22Rv1 (cell line): ENCODE measurements around the gene SUPT20H.

Source experiments
- ZFX ChIP-seq: fragments of 450-650 bp; IDR thresholded peaks from 2 replicates; pipeline ENCODE4 v1.6.1; 2017; ENCODE audit warnings: antibody characterized with exemption, borderline replicate concordance
- TF ChIP-seq, protein P1 (sequence below): fragments of 450-650 bp; IDR thresholded peaks from 2 replicates; pipeline ENCODE4 v1.5.1; 2017; ENCODE audit warnings: mild to moderate bottlenecking

DNA sequence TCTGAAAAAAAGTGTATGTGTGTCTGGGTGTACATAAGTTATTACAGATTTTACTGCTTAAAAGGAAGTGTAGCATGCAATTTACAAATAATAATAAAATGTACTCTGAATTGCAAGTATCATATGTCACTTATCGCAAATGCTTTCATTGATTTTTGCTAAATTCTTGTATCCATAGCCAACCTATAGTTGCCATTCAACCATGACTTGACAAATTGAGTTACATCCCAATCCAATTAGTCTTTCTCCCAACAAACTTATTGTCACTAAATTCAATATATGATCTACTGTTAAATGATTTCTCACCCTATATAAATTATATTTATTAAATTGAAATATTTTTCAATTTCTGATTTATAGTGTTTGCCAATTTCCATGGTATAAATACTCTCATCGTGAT, 17.3 kb upstream of the SUPT20H start:
- TF ChIP-seq, protein P1, sequence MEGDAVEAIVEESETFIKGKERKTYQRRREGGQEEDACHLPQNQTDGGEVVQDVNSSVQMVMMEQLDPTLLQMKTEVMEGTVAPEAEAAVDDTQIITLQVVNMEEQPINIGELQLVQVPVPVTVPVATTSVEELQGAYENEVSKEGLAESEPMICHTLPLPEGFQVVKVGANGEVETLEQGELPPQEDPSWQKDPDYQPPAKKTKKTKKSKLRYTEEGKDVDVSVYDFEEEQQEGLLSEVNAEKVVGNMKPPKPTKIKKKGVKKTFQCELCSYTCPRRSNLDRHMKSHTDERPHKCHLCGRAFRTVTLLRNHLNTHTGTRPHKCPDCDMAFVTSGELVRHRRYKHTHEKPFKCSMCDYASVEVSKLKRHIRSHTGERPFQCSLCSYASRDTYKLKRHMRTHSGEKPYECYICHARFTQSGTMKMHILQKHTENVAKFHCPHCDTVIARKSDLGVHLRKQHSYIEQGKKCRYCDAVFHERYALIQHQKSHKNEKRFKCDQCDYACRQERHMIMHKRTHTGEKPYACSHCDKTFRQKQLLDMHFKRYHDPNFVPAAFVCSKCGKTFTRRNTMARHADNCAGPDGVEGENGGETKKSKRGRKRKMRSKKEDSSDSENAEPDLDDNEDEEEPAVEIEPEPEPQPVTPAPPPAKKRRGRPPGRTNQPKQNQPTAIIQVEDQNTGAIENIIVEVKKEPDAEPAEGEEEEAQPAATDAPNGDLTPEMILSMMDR: no peak
- TF ChIP-seq ZFX: no peak
